GM18861 (cell line): ENCODE results near the gene PRIM2.
"Not testable (repeated sequence)": the region's sequence is repeated elsewhere in the genome, so short reads cannot be mapped to it uniquely, and the experiment has no call there.

Source experiments
- ATAC-seq: cut with Tn5 transposase; IDR thresholded peaks from one replicate; pipeline ENCODE4 v1.9.1; 2021; ENCODE audit not compliant: unreplicated experiment

Gene PRIM2

GRCh38 chr6:57579489-57579888, 262.1 kb downstream of the PRIM2 start:
- ATAC-seq: peak; percentile 64

GRCh38 chr6:57581586-57581985, 264.2 kb downstream of the PRIM2 start:
- not testable (repeated sequence) for ATAC-seq

- ATAC-seq: not testable (repeated sequence)
These were observed 283.7 kb downstream of the PRIM2 start for GRCh38 chr6:57601105-57601504.

- not testable (repeated sequence) for ATAC-seq
These were observed 287.9 kb downstream of the PRIM2 start for GRCh38 chr6:57605303-57605702.

GRCh38 chr6:57606331-57606730, 288.9 kb downstream of the PRIM2 start:
- not testable (repeated sequence) for ATAC-seq

- ATAC-seq: not testable (repeated sequence)
These were observed 293.2 kb downstream of the PRIM2 start for GRCh38 chr6:57610612-57611011.

- not testable (repeated sequence) for ATAC-seq
These were observed 301.5 kb downstream of the PRIM2 start for GRCh38 chr6:57618959-57619358.

GRCh38 chr6:57631773-57632172, 314.3 kb downstream of the PRIM2 start:
- not testable (repeated sequence) for ATAC-seq

- not testable (repeated sequence) for ATAC-seq
These were observed 341.1 kb downstream of the PRIM2 start for GRCh38 chr6:57658526-57658925.

GRCh38 chr6:57659794-57660193, 342.4 kb downstream of the PRIM2 start:
- ATAC-seq: not testable (repeated sequence)

- ATAC-seq: peak; percentile 92
These were observed 343.5 kb downstream of the PRIM2 start for GRCh38 chr6:57660940-57661339.

GRCh38 chr6:57668108-57668507, 350.7 kb downstream of the PRIM2 start:
- not testable (repeated sequence) for ATAC-seq

- ATAC-seq: not testable (repeated sequence)
These were observed 353.8 kb downstream of the PRIM2 start for GRCh38 chr6:57671237-57671636.

GRCh38 chr6:57671937-57672627, 354.7 kb downstream of the PRIM2 start:
- ATAC-seq: not testable (repeated sequence)

- ATAC-seq: not testable (repeated sequence)
These were observed 355.9 kb downstream of the PRIM2 start for GRCh38 chr6:57673281-57673680.

GRCh38 chr6:57675386-57675785, 358.0 kb downstream of the PRIM2 start:
- ATAC-seq: not testable (repeated sequence)

GRCh38 chr6:57696382-57696781, 379.0 kb downstream of the PRIM2 start:
- not testable (repeated sequence) for ATAC-seq
